ENCODE measurements around the gene GOLGA6C. TPM values are rescaled to one million over a fixed set of nuclear protein-coding genes. Genes with fewer than 3 reads are reported as not detected.
"Not testable (repeated sequence)": the region's sequence is repeated elsewhere in the genome, so short reads cannot be mapped to it uniquely, and the experiment has no call there.

Gene GOLGA6C, protein sequence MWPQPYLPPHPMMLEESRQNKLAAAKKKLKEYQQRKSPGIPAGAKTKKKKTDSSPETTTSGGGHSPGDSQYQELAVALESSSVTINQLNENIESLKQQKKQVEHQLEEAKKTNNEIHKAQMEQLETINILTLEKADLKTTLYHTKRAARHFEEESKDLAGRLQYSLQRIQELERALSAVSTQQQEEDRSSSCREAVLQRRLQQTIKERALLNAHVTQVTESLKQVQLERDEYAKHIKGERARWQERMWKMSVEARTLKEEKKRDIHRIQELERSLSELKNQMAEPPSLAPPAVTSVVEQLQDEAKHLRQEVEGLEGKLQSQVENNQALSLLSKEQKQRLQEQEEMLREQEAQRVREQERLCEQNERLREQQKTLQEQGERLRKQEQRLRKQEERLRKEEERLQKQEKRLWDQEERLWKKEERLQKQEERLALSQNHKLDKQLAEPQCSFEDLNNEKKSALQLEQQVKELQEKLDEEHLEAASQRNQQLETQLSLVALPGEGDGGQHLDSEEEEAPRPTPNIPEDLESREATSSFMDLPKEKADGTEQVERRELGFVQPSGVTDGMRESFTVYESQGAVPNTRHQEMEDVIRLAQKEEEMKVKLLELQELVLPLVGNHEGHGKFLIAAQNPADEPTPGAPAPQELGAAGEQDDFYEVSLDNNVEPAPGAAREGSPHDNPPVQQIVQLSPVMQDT
- total RNA-seq (2021; fragmentation: NEBNext Ultra II Directional; extraction: Animal tissue kit (Norgen Biotek cat#: 25700)): not detected
- long read RNA-seq: 0 reads

DNA sequence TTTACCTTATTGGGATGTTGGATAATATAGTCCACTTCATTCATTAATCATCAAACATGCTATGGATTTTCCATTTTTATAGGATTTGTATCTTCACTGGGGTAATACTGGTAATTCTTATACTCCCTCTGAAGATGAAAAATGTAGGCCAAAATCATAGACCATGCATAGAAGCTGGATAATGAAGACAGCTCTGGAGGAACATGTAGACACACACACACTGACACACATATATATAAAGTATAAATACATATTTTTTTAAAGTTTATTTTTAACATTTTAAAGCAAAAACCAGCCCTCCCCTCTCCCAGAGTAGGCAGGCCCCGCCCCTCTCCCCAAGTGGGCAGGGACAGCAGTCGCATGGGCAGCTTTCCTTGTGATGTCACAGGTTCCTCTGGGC, at the start of gene GOLGA6C:
GOLGA6C (plus strand) TSS at position 301 of the 400 bp plus-strand sequence. CDS start 265 bp downstream, outside the sequence.
- not testable (repeated sequence) for H3K36me3 Mint-ChIP-seq (ENCODE audit: low read depth); H3K27ac Mint-ChIP-seq; H3K4me1 Mint-ChIP-seq (ENCODE audit: low read depth)

DNA sequence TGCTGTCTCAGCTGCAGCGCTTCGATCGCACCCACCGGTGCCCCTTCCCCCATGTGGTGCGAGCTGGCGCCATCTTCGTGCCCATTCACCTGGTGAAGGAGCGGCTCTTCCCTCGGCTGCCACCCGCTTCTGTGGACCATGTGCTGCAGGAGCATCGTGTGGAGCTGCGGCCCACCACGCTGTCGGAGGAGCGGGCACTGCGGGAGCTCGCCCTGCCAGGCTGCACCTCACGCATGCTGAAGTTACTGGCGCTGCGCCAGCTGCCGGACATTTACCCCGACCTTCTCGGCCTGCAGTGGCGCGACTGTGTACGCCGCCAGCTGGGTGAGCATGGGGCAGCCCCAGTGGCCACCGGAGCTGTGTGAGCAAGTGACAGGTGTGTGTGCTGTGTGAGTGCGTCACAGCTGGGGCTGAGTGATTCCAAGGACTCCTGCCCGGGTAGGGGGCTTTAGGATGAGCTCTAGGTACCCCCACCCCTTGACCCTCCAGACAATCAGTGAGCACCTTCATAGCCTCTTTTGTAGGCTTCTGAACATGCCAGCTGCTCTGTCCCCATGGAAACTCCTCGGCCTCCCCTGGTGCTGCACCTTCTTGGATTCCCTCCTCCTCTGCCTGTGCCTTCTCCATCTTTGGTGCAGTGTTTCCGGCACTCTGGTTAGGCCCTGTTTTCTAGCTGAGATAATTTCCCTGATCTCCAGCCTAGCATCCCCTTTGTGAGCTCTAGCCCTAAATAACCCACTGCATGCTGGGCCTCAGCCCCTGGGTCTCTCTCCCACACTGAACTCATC, 49.4 kb upstream of the GOLGA6C start:
- Mint-ChIP-seq H3K36me3 (ENCODE audit: low read depth) (peaks cover 6% of the 10 kb centered on the region; the same call in 1 of the 2 replicates), H3K9me3 (no peaks in the 10 kb centered on the region), H3K4me1 (ENCODE audit: low read depth) (peaks cover 15% of the 10 kb centered on the region), H3K27ac (no peak overlapping the region), H3K27me3 (ENCODE audit: insufficient read depth) (no peaks in the 10 kb centered on the region; the same call in 1 of the 2 replicates), H3K4me3 (no peak overlapping the region)
- no peak for DNase-seq
- TF ChIP-seq, protein P1, sequence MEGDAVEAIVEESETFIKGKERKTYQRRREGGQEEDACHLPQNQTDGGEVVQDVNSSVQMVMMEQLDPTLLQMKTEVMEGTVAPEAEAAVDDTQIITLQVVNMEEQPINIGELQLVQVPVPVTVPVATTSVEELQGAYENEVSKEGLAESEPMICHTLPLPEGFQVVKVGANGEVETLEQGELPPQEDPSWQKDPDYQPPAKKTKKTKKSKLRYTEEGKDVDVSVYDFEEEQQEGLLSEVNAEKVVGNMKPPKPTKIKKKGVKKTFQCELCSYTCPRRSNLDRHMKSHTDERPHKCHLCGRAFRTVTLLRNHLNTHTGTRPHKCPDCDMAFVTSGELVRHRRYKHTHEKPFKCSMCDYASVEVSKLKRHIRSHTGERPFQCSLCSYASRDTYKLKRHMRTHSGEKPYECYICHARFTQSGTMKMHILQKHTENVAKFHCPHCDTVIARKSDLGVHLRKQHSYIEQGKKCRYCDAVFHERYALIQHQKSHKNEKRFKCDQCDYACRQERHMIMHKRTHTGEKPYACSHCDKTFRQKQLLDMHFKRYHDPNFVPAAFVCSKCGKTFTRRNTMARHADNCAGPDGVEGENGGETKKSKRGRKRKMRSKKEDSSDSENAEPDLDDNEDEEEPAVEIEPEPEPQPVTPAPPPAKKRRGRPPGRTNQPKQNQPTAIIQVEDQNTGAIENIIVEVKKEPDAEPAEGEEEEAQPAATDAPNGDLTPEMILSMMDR (IDR thresholded peaks at IDR 0.05): no peak

More for the DNA sequence above, at the start of gene GOLGA6C:
- not testable (repeated sequence) for H3K27me3 Mint-ChIP-seq (ENCODE audit: insufficient read depth); H3K4me3 Mint-ChIP-seq; DNase-seq; H3K9me3 Mint-ChIP-seq

DNA sequence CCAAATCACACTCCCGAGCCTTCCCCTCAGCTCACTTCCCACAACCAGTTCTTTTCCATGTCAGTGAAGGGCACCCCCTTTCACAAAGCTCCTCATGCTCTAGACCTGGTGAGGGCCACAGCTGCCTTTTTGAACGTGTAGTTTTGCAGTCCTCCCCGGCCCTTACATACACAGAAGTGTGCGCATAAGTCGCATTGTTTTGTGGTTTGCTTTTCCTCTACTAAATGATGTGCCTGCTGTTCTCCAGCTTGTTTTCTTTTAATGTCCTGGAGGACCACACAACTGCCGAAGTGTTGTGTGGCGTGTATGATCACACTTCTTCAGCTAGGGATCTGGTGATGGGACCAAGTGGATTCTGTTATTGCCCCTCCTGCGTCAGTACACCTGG, 48.9 kb upstream of the GOLGA6C start:
- TF ChIP-seq, protein P1 (IDR thresholded peaks at IDR 0.05): no peak
- peaks cover 6% of the 10 kb centered on the region; the same call in 1 of the 2 replicates for H3K36me3 Mint-ChIP-seq (ENCODE audit: low read depth)
- H3K9me3 Mint-ChIP-seq: no peaks in the 10 kb centered on the region
- no peak overlapping the region for H3K4me3 Mint-ChIP-seq
- H3K4me1 Mint-ChIP-seq (ENCODE audit: low read depth): peaks cover 9% of the 10 kb centered on the region
- no peak overlapping the region for H3K27ac Mint-ChIP-seq
- no peaks in the 10 kb centered on the region; the same call in 1 of the 2 replicates for H3K27me3 Mint-ChIP-seq (ENCODE audit: insufficient read depth)
- DNase-seq: no peak

DNA sequence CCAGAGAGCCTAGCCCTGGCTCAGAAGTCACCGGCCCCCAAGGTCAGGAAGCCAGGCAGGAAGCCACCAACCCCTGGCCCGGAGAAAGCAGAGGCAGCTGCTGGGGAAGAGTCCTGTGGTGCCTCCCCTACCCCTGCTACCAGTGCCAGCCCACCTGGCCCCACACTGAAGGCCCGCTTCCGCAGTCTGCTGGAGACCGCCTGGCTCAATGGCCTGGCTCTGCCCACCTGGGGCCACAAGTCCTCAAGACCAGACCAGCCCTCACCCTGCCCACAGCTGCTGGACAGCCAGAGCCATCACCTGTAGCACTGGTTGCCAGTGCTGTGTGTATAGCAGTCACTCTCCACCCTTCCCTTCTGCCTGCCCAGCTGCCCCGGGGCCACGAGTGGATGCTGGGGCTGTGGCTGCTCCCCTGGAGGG, 47.3 kb upstream of the GOLGA6C start:
- Mint-ChIP-seq H3K36me3 (ENCODE audit: low read depth) (peaks cover 6% of the 10 kb centered on the region; the same call in 1 of the 2 replicates), H3K9me3 (no peaks in the 10 kb centered on the region)

DNA sequence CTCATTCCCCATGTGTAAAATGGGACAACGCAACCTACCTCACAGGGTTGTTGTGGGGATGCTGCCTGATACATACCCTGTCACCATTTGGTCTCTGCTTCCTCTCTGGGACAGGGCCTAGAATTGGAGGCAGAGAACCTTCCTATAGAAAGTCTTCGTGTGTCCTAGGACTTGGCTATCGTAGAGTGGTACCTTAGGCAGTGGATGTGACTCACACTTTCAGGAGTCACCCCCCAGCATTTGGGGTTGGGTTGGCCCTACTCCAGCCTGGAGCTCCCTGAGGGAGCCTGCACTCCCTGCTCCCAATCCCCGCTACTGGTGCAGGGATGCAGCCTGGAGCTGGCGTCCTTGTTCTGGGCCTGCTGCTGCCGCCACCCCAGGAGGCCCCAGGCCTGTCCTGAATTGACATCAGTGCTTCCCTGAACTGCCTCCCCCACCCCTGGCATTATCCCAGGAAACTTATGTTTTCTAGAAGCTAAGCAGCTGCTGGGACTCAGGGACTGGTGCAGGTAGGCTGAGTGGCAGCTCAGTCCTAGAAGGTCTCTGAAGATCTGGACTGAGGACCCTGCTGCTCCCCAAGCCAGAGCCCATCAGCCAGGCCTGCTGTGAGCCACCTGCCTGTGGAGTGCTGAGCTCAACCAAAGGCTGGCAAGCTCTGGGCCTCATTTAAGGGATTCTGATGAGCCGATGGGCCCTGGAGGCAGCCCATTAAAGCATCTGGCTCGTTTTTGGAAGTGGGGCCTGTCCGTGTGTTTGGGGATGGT, 46.5 kb upstream of the GOLGA6C start:
- H3K4me3 Mint-ChIP-seq: no peak overlapping the region
- H3K36me3 Mint-ChIP-seq (ENCODE audit: low read depth): peaks cover 6% of the 10 kb centered on the region; the same call in 1 of the 2 replicates
- no peaks in the 10 kb centered on the region for H3K4me1 Mint-ChIP-seq (ENCODE audit: low read depth)
- no peaks in the 10 kb centered on the region; the same call in 1 of the 2 replicates for H3K27me3 Mint-ChIP-seq (ENCODE audit: insufficient read depth)
- TF ChIP-seq, protein P1 (IDR thresholded peaks at IDR 0.05): no peak
- no peak for DNase-seq
- no peak overlapping the region; the same call in 1 of the 2 replicates for H3K27ac Mint-ChIP-seq
- no peaks in the 10 kb centered on the region for H3K9me3 Mint-ChIP-seq

More for the DNA sequence above, 47.3 kb upstream of the GOLGA6C start:
- no peak for DNase-seq
- TF ChIP-seq, protein P1 (IDR thresholded peaks at IDR 0.05): no peak
- H3K27ac Mint-ChIP-seq: no peak overlapping the region
- no peaks in the 10 kb centered on the region for H3K4me1 Mint-ChIP-seq (ENCODE audit: low read depth)
- no peaks in the 10 kb centered on the region; the same call in 1 of the 2 replicates for H3K27me3 Mint-ChIP-seq (ENCODE audit: insufficient read depth)
- H3K4me3 Mint-ChIP-seq: no peak overlapping the region

Measured in HFFc6 (cell line).